Activated T-cell treated with anti-CD3 and anti-CD28 coated beads, Interleukin-2, amount 50 U/mL, for 4 hours (primary cell): Measurements from ENCODE around the gene NR0B1. TPM values are rescaled to one million over a fixed set of nuclear protein-coding genes. Genes with fewer than 3 reads are reported as not detected.

Experiments
- ATAC-seq, 2 donors: fragments of 200-7000 bp; cut with Tn5 transposase; one replicate each; pipeline ENCODE4 v1.10.0; 2021
- DNase-seq: peaks from one replicate; pipeline ENCODE4 v3.0.0-alpha.2; 2020
- H3K27me3 Mint-ChIP-seq: one replicate; pipeline ENCODE4 v1.8.0; 2021; ENCODE audit warnings: low read depth, mixed read lengths
- H3K36me3 Mint-ChIP-seq: one replicate; pipeline ENCODE4 v1.8.0; 2022; ENCODE audit warnings: mixed read lengths; ENCODE audit not compliant: insufficient read depth
- H3K4me1 Mint-ChIP-seq: one replicate; pipeline ENCODE4 v1.8.0; 2021; ENCODE audit warnings: low read depth, mixed read lengths
- H3K4me3 Mint-ChIP-seq: one replicate; pipeline ENCODE4 v1.8.0; 2021; ENCODE audit warnings: mild to moderate bottlenecking, moderate library complexity, mixed read lengths
- H3K9me3 Mint-ChIP-seq: one replicate; pipeline ENCODE4 v1.8.0; 2021; ENCODE audit warnings: mixed read lengths
- total RNA-seq, 3 donors: library from RNA; stranded (reverse); gene quantifications; one replicate each; pipeline ENCODE4 v1.2.1, GENCODE V29; 2021

Gene NR0B1
- total RNA-seq = not detected

GRCh38 chrX:30309139-30309571, at the start of gene NR0B1:
TSS of gene NR0B1 (minus strand) at chrX:30309390. CDS start at chrX:30309363, 27 bp downstream.
- Mint-ChIP-seq H3K9me3 (no peaks in the 10 kb centered on the region), H3K36me3 (no peaks in the 10 kb centered on the region), H3K4me1 (no peaks in the 10 kb centered on the region), H3K27me3 (peaks cover 12% of the 10 kb centered on the region), H3K4me3 (no peak within 1 kb of the TSS)
- no peak for DNase-seq
- no peak for ATAC-seq

GRCh38 chrX:30349946-30350345, 40.8 kb upstream of the NR0B1 start:
- Mint-ChIP-seq H3K27me3 (no peaks in the 10 kb centered on the region), H3K36me3 (no peaks in the 10 kb centered on the region), H3K4me1 (no peaks in the 10 kb centered on the region), H3K9me3 (peaks cover 10% of the 10 kb centered on the region), H3K4me3 (no peak overlapping the region)
- DNase-seq = no peak
- no peak for ATAC-seq

- Mint-ChIP-seq H3K4me1 (no peaks in the 10 kb centered on the region), H3K4me3 (no peak overlapping the region), H3K36me3 (no peaks in the 10 kb centered on the region), H3K27me3 (no peaks in the 10 kb centered on the region), H3K9me3 (no peaks in the 10 kb centered on the region)
- DNase-seq = no peak
- no peak for ATAC-seq
These were observed 34.0 kb upstream of the NR0B1 start for GRCh38 chrX:30343206-30343605.

GRCh38 chrX:30340753-30341152, 31.6 kb upstream of the NR0B1 start:
- Mint-ChIP-seq H3K9me3 (no peaks in the 10 kb centered on the region), H3K36me3 (no peaks in the 10 kb centered on the region), H3K27me3 (no peaks in the 10 kb centered on the region), H3K4me3 (no peak overlapping the region), H3K4me1 (no peaks in the 10 kb centered on the region)
- ATAC-seq (no peak), DNase-seq (no peak)

- Mint-ChIP-seq H3K27me3 (no peaks in the 10 kb centered on the region), H3K4me1 (no peaks in the 10 kb centered on the region), H3K9me3 (peaks cover 3% of the 10 kb centered on the region), H3K36me3 (no peaks in the 10 kb centered on the region), H3K4me3 (no peak overlapping the region)
- ATAC-seq = no peak
- no peak for DNase-seq
These were observed 18.6 kb upstream of the NR0B1 start for GRCh38 chrX:30327762-30328161.

GRCh38 chrX:30317308-30317707, 8.1 kb upstream of the NR0B1 start:
- Mint-ChIP-seq H3K36me3 (no peaks in the 10 kb centered on the region), H3K4me3 (no peak overlapping the region), H3K9me3 (no peaks in the 10 kb centered on the region), H3K4me1 (no peaks in the 10 kb centered on the region), H3K27me3 (peaks cover 2% of the 10 kb centered on the region)
- DNase-seq (no peak), ATAC-seq (no peak)

GRCh38 chrX:30313322-30313721, 4.1 kb upstream of the NR0B1 start:
- Mint-ChIP-seq H3K4me3 (no peak overlapping the region), H3K9me3 (no peaks in the 10 kb centered on the region), H3K4me1 (no peaks in the 10 kb centered on the region), H3K36me3 (no peaks in the 10 kb centered on the region), H3K27me3 (peaks cover 6% of the 10 kb centered on the region)
- DNase-seq (no peak), ATAC-seq (no peak)

GRCh38 chrX:30312858-30313257, 3.7 kb upstream of the NR0B1 start:
- peaks cover 7% of the 10 kb centered on the region for H3K27me3 Mint-ChIP-seq
- DNase-seq (no peak), ATAC-seq (no peak)
- no peak overlapping the region for H3K4me3 Mint-ChIP-seq
- H3K9me3 Mint-ChIP-seq = no peaks in the 10 kb centered on the region
- H3K4me1 Mint-ChIP-seq = no peaks in the 10 kb centered on the region
- H3K36me3 Mint-ChIP-seq = no peaks in the 10 kb centered on the region

- no peaks in the 10 kb centered on the region for H3K4me1 Mint-ChIP-seq
- H3K27me3 Mint-ChIP-seq = peaks cover 12% of the 10 kb centered on the region
- H3K9me3 Mint-ChIP-seq = no peaks in the 10 kb centered on the region
- no peak overlapping the region for H3K4me3 Mint-ChIP-seq
- no peak for DNase-seq
- H3K36me3 Mint-ChIP-seq = no peaks in the 10 kb centered on the region
- ATAC-seq = no peak
These were observed 1.4 kb upstream of the NR0B1 start for GRCh38 chrX:30310429-30311206.

- Mint-ChIP-seq H3K9me3 (no peaks in the 10 kb centered on the region), H3K4me3 (no peak overlapping the region), H3K36me3 (no peaks in the 10 kb centered on the region), H3K27me3 (peaks cover 12% of the 10 kb centered on the region), H3K4me1 (no peaks in the 10 kb centered on the region)
- no peak for DNase-seq
- ATAC-seq = peak in 1 of 2 donors; percentile 46
These were observed 689 bp downstream of the NR0B1 start for GRCh38 chrX:30308263-30309138.

- no peaks in the 10 kb centered on the region for H3K4me1 Mint-ChIP-seq
- peaks cover 10% of the 10 kb centered on the region for H3K27me3 Mint-ChIP-seq
- H3K4me3 Mint-ChIP-seq = no peak overlapping the region
- no peaks in the 10 kb centered on the region for H3K9me3 Mint-ChIP-seq
- no peak for ATAC-seq
- H3K36me3 Mint-ChIP-seq = no peaks in the 10 kb centered on the region
- DNase-seq = no peak
These were observed 1.7 kb downstream of the NR0B1 start for GRCh38 chrX:30307466-30307865.

- ATAC-seq (no peak), DNase-seq (no peak)
- Mint-ChIP-seq H3K4me3 (no peak overlapping the region), H3K4me1 (no peaks in the 10 kb centered on the region), H3K9me3 (no peaks in the 10 kb centered on the region), H3K27me3 (peaks cover 6% of the 10 kb centered on the region), H3K36me3 (no peaks in the 10 kb centered on the region)
These were observed 4.3 kb downstream of the NR0B1 start for GRCh38 chrX:30304866-30305265.

- no peaks in the 10 kb centered on the region for H3K4me1 Mint-ChIP-seq
- H3K27me3 Mint-ChIP-seq = peaks cover 6% of the 10 kb centered on the region
- no peak overlapping the region for H3K4me3 Mint-ChIP-seq
- DNase-seq (no peak), ATAC-seq (no peak)
- H3K36me3 Mint-ChIP-seq = no peaks in the 10 kb centered on the region
- no peaks in the 10 kb centered on the region for H3K9me3 Mint-ChIP-seq
These were observed 6.2 kb downstream of the NR0B1 start for GRCh38 chrX:30302956-30303355.

GRCh38 chrX:30301963-30302362, 7.2 kb downstream of the NR0B1 start:
- Mint-ChIP-seq H3K9me3 (no peaks in the 10 kb centered on the region), H3K27me3 (peaks cover 4% of the 10 kb centered on the region), H3K36me3 (no peaks in the 10 kb centered on the region), H3K4me3 (no peak overlapping the region), H3K4me1 (no peaks in the 10 kb centered on the region)
- no peak for DNase-seq
- ATAC-seq = no peak

GRCh38 chrX:30301208-30301607, 8.0 kb downstream of the NR0B1 start:
- no peaks in the 10 kb centered on the region for H3K36me3 Mint-ChIP-seq
- H3K27me3 Mint-ChIP-seq = no peaks in the 10 kb centered on the region
- no peak for ATAC-seq
- H3K9me3 Mint-ChIP-seq = no peaks in the 10 kb centered on the region
- H3K4me3 Mint-ChIP-seq = no peak overlapping the region
- DNase-seq = no peak
- H3K4me1 Mint-ChIP-seq = no peaks in the 10 kb centered on the region
